Measurements from ENCODE around the gene GPR171.

DNA sequence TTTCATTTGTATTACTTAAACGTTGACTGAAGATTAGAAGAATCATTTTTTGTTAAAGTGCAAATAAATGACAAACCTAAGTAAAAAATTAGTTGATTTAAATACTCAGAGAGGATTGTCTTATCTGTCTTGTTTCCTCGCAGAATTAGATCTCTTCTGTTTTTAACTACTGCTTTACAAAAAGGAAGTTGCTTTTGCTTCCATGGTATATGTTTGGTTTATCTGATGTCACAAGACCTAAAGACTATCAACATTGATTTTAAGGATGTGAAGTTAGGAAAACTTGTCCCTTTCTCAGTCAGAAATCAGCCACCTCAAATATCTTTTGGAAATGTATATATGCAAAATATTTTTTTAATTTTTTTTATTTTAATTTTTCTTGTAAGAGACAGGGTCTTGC, 28.7 kb downstream of the GPR171 start:
- TF ChIP-seq POLR2A (IDR thresholded peaks at IDR 0.05): no peak
- TF ChIP-seq, protein P1, sequence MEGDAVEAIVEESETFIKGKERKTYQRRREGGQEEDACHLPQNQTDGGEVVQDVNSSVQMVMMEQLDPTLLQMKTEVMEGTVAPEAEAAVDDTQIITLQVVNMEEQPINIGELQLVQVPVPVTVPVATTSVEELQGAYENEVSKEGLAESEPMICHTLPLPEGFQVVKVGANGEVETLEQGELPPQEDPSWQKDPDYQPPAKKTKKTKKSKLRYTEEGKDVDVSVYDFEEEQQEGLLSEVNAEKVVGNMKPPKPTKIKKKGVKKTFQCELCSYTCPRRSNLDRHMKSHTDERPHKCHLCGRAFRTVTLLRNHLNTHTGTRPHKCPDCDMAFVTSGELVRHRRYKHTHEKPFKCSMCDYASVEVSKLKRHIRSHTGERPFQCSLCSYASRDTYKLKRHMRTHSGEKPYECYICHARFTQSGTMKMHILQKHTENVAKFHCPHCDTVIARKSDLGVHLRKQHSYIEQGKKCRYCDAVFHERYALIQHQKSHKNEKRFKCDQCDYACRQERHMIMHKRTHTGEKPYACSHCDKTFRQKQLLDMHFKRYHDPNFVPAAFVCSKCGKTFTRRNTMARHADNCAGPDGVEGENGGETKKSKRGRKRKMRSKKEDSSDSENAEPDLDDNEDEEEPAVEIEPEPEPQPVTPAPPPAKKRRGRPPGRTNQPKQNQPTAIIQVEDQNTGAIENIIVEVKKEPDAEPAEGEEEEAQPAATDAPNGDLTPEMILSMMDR (IDR thresholded peaks at IDR 0.05): no peak

All from esophagus squamous epithelium (tissue), 4 donors.